ENCODE measurements around the gene STAM2.
"Not testable (repeated sequence)": the region's sequence is repeated elsewhere in the genome, so short reads cannot be mapped to it uniquely, and the experiment has no call there.

Gene STAM2

DNA sequence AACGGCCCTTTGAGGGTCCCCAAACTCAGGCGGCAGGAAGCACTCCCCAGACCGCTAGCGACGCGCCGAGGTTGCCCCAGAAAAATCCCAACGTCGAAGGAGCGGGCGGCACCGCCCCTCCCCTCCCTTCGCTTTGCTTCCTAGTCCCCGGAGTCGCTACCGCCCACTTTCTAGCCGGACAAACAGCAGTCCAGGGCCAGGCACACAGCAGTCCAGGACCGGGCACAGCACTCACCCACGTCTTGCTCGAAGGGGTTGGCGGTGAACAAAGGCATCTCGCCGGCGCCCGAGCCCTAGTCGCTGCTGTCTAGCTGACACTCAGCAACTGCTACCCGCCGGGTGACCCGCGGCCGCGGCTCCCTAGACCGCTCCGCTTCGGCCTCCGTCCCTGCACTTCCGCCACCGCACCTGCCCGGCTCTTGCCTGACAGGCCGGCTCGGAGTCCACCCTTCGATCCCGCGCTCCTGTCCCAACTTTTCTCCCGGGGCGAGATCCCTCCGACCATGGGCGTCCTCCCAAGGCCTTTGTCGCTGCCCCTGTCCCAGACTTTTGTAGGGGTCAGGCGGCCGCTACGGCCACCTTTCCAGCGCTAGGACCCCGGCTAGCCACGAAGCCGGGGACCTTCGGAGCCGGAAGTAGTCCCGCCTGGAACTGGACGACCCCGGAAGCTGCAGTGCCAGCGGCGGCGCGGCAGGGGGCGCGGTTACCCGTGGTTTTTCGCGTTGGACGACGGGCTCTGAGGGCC is at the start of gene STAM2:
Gene STAM2, minus strand, starts transcription at position 396 of the 745 bp plus-strand sequence. Its CDS starts 121 bp downstream, at position 275.
- peak within 1 kb of the TSS; percentile 85 for H3K4me3 ChIP-seq (ENCODE audit: low read depth, low read length)
- DNase-seq (ENCODE audit: low read depth), result peak; percentile 65

DNA sequence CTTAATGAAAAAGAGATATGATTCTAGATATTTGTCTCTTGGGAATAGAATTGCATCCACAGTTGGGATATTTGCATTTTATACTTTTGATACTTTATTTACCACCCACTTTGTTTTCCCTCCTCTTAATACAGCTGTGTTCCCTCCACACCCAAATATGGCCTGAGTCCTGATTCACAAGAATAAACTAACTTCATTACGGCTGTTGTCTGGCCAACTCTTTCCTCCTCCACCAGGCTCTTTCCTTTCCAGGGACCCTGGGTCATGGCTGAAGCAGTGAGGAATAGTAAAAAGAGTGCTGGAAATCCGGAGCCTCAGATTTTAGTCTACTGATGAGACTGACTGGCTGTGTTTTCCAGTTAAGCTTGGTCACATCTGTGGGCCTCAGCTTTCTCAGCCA is 48.4 kb upstream of the STAM2 start:
- DNase-seq (ENCODE audit: low read depth), result no peak
- no peak overlapping the region for H3K4me3 ChIP-seq (ENCODE audit: low read depth, low read length)

- no peak overlapping the region for H3K4me3 ChIP-seq (ENCODE audit: low read depth, low read length)
- DNase-seq (ENCODE audit: low read depth), result peak; percentile 92
Observed at GRCh38 chr2:152222975-152223637, 47.5 kb upstream of the STAM2 start.

GRCh38 chr2:152221839-152222238 is 46.3 kb upstream of the STAM2 start:
- H3K4me3 ChIP-seq (ENCODE audit: low read depth, low read length), result no peak overlapping the region
- no peak for DNase-seq (ENCODE audit: low read depth)

DNA sequence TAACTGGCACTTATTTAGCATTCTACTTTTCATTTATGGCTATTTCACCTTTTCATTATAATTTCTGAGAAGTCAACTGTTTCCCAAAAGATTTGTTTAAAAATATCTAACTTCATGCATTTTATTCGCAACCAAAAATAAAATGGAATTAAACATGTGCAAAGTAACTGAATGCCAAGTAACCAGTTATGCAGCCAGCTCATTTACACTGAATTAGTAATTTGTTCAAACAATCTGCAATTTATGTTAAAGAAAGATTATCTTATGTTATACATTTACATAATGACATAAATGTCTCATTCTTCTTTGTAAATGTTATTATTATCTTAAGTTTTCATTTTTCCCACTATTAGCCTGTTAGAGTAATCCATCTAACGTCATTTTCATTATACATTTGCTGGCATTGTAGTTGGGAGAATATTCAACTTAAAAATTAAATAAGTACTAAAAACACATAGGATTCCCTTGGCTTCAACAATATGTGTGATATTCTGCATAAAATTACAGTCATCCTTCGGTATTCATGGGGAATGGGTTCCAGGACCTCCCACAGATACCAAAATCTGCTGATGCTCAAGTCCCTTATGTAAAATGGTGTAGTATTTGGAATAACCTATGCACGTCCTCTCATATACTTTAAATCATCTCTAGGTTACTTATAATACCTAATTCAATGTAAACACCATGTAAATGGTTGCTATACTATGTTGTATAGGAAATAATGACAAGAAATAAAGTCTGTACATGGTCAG is 43.7 kb upstream of the STAM2 start:
- no peak overlapping the region for H3K4me3 ChIP-seq (ENCODE audit: low read depth, low read length)
- no peak for DNase-seq (ENCODE audit: low read depth)

- DNase-seq (ENCODE audit: low read depth), result no peak
- no peak overlapping the region for H3K4me3 ChIP-seq (ENCODE audit: low read depth, low read length)
Observed at GRCh38 chr2:152201466-152201830, 25.9 kb upstream of the STAM2 start.

DNA sequence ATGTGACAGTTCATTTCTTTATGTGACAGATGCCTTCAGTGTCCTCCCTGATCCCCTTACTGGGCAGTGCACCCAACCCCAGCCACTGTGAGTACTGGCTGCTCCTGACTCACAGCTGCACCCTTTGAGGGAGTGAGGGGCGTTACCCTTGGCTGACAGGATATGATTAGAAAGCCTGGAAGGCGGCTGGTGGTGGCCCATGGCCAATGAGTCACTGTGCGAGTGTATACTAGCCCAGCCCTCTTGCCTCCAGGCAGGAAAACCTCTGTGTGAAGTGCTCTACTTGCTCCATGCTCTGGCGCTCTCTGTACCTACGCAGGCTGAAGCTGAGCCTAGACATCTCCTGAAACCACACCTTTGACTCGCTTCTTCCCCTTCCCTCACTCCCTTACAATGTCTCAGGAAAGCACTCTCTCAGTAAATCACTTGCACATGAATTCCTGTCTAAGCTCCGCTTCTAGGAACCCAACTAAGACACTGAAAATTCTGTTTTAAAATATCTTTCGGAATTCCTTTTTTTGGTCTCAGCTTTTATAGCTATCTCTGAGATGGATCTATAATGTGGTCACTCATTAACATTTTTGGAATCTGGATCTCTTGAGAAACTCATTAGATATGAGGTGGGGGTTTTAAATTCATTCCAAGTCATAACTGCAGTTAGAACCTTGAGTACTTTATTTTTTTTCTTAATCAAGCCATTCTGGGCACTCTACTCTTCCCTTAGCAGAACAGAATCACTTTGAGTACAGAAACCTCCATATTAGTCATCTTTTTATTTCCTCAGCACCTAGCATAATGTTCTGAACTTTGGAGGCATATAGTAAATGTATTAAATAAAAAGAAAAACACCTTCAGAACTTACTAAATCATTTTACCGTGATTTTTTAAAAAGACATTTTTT is 25.3 kb upstream of the STAM2 start:
- no peak overlapping the region for H3K4me3 ChIP-seq (ENCODE audit: low read depth, low read length)
- peak; percentile 87 for DNase-seq (ENCODE audit: low read depth)

DNA sequence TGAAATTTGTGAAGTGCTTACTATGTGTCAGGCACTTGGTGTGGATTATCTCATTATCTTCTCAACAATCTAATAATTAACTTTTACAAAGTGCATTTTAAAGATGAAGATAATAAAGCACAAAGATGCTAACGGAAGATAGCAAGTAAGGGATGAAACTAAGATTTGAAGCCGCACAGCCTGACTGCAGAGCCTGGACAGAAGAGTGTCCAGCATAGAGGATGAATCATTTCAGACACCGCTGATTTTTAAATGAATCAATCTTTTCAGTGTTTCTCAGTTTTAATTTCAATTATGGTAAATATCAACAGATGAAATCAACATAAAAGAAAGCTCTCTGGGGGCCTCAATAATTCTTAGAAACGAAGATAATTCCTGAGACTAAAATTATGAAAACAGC is 24.5 kb upstream of the STAM2 start:
- no peak overlapping the region for H3K4me3 ChIP-seq (ENCODE audit: low read depth, low read length)
- no peak for DNase-seq (ENCODE audit: low read depth)

GRCh38 chr2:152198499-152198898 is 22.9 kb upstream of the STAM2 start:
- no peak overlapping the region for H3K4me3 ChIP-seq (ENCODE audit: low read depth, low read length)
- no peak for DNase-seq (ENCODE audit: low read depth)

GRCh38 chr2:152197508-152198284 is 22.1 kb upstream of the STAM2 start:
- H3K4me3 ChIP-seq (ENCODE audit: low read depth, low read length); DNase-seq (ENCODE audit: low read depth): not testable (repeated sequence)

- no peak for DNase-seq (ENCODE audit: low read depth)
- no peak overlapping the region for H3K4me3 ChIP-seq (ENCODE audit: low read depth, low read length)
Observed at GRCh38 chr2:152189622-152190495, 14.3 kb upstream of the STAM2 start.

DNA sequence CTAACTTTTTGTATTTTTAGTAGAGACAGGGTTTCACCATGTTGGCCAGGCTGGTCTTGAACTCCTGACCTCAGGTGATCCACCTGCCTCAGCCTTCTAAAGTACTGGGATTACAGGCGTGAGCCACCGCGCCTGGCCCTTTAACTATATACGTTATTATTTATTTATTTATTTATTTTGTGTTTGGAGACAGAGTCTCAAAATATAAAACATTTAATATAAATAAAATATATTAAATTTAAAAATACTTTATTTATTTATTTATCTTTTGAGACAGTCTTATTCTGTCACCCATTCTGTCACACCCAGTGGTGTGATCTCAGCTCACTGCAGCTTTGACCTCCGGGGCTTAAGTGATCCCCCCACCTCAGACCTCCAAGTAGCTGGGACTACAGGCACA is 11.2 kb upstream of the STAM2 start:
- not testable (repeated sequence) for H3K4me3 ChIP-seq (ENCODE audit: low read depth, low read length); DNase-seq (ENCODE audit: low read depth)

DNA sequence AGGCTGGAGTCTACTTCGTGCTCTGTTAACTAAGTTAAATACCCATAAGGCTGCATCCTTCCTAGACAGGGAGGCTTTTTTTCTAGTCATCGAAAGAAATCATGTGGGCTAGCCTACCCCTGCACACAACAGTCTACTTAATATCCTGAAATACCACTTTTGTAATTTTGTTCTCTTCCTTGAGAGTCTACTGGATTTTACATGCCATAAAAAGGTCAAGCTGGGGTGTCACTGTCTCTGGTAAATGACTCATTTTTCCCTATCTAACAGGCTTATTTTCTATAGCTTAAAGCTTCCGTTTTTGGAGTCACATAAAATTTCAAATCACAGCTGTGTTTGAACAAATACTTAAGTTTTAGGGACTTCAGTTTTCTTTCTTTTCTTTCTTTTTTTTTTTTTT is 10.7 kb upstream of the STAM2 start:
- H3K4me3 ChIP-seq (ENCODE audit: low read depth, low read length), result no peak overlapping the region
- DNase-seq (ENCODE audit: low read depth), result no peak

- no peak overlapping the region for H3K4me3 ChIP-seq (ENCODE audit: low read depth, low read length)
- DNase-seq (ENCODE audit: low read depth), result no peak
Observed at GRCh38 chr2:152183401-152184073, 8.0 kb upstream of the STAM2 start.

GRCh38 chr2:152177667-152178066 is 2.1 kb upstream of the STAM2 start:
- not testable (repeated sequence) for H3K4me3 ChIP-seq (ENCODE audit: low read depth, low read length); DNase-seq (ENCODE audit: low read depth)

- H3K4me3 ChIP-seq (ENCODE audit: low read depth, low read length), result peak overlapping the region; percentile 85
- no peak for DNase-seq (ENCODE audit: low read depth)
Observed at GRCh38 chr2:152176113-152176714, 651 bp upstream of the STAM2 start.

DNA sequence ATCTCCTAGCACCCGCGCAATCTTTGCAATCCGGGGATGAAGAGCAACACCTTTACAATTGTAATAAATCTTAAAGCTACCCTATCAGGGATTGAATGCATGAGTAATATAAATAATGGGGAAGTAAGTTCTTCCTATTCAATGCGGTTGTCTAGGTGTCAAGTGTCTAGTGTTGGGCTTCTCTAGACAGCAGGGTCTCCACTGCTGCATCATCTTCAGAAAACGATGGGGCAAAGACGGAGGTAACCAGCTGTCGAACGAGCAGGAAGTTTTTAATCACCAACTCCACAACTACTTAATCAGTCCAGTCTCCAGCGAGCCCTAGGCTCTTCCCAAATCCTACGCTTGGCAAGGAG is 573 bp downstream of the STAM2 start:
- no peak for DNase-seq (ENCODE audit: low read depth)
- H3K4me3 ChIP-seq (ENCODE audit: low read depth, low read length), result peak overlapping the region; percentile 85
